ENCODE measurements around the gene AK3.

AK3 gene

GRCh38 chr9:4725706-4726442 lies 15.1 kb downstream of the AK3 start:
- Histone ChIP-seq H3K9me3 (ENCODE audit: severe bottlenecking) (no peaks in the 10 kb centered on the region), H3K27me3 (ENCODE audit: insufficient read depth, poor library complexity, severe bottlenecking) (no peaks in the 10 kb centered on the region), H3K36me3 (ENCODE audit: low read depth) (peaks cover 23% of the 10 kb centered on the region), H3K4me1 (ENCODE audit: insufficient read depth, poor library complexity, severe bottlenecking) (no peaks in the 10 kb centered on the region), H3K27ac (ENCODE audit: poor library complexity, severe bottlenecking) (no peak overlapping the region), H3K4me3 (ENCODE audit: severe bottlenecking) (no peak overlapping the region)
- ATAC-seq (ENCODE audit: low read depth), result no peak
- no peak for DNase-seq (ENCODE audit: low spot score)
- TF ChIP-seq CTCF (IDR thresholded peaks at IDR 0.05; ENCODE audit: poor library complexity, severe bottlenecking), result no peak

DNA sequence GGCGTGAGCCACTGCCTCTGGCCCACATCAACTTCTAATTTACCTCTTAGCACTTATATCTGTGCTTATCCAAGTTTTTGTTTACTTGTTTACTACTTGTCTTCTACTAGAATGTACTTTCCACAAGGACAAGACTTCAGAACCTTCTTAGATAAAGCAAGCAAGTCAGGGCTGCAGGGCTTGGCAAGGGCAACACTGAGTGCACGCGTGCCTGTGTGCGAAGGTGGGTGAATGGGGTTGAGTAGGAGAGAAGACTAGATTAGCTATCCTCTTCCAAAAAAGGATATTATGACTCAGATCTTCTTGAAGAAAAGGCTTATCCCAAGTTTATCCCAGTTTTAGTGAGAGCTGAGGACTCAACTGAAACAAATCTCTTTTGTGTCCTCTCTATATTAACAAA lies 19.3 kb downstream of the AK3 start:
- Histone ChIP-seq H3K9me3 (ENCODE audit: severe bottlenecking) (no peaks in the 10 kb centered on the region), H3K4me3 (ENCODE audit: severe bottlenecking) (no peak overlapping the region), H3K36me3 (ENCODE audit: low read depth) (peaks cover 50% of the 10 kb centered on the region), H3K27me3 (ENCODE audit: insufficient read depth, poor library complexity, severe bottlenecking) (no peaks in the 10 kb centered on the region), H3K27ac (ENCODE audit: poor library complexity, severe bottlenecking) (no peak overlapping the region), H3K4me1 (ENCODE audit: insufficient read depth, poor library complexity, severe bottlenecking) (no peaks in the 10 kb centered on the region)
- ATAC-seq (ENCODE audit: low read depth) (no peak), DNase-seq (ENCODE audit: low spot score) (no peak)
- no peak for TF ChIP-seq CTCF (IDR thresholded peaks at IDR 0.05; ENCODE audit: poor library complexity, severe bottlenecking)

DNA sequence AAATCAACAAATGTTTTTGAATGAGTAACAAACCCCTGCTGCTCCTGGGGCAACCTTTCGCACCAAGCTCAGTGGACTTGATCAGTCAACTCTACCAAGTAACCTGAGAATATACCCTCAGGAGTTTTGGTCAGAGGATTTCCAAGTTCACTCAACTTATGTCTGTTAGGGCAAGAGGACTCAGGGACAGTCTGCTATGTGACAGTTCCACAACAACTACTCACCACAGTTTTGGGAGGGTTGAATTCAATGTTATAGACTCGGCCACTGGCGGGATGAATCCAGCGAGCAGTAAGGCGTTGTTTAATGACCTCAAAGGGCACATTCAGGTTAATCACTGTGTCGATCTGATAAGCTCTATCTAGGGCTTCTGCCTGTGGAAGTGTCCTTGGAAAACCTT lies 22.1 kb downstream of the AK3 start:
- no peak for TF ChIP-seq CTCF (IDR thresholded peaks at IDR 0.05; ENCODE audit: poor library complexity, severe bottlenecking)
- DNase-seq (ENCODE audit: low spot score), result no peak
- Histone ChIP-seq H3K27ac (ENCODE audit: poor library complexity, severe bottlenecking) (no peak overlapping the region), H3K27me3 (ENCODE audit: insufficient read depth, poor library complexity, severe bottlenecking) (no peaks in the 10 kb centered on the region), H3K9me3 (ENCODE audit: severe bottlenecking) (no peaks in the 10 kb centered on the region), H3K4me1 (ENCODE audit: insufficient read depth, poor library complexity, severe bottlenecking) (no peaks in the 10 kb centered on the region), H3K36me3 (ENCODE audit: low read depth) (peaks cover 63% of the 10 kb centered on the region), H3K4me3 (ENCODE audit: severe bottlenecking) (no peak overlapping the region)
- no peak for ATAC-seq (ENCODE audit: low read depth)

GRCh38 chr9:4717815-4718214 lies 23.2 kb downstream of the AK3 start:
- H3K4me1 ChIP-seq (ENCODE audit: insufficient read depth, poor library complexity, severe bottlenecking), result no peaks in the 10 kb centered on the region
- no peak overlapping the region for H3K27ac ChIP-seq (ENCODE audit: poor library complexity, severe bottlenecking)
- DNase-seq (ENCODE audit: low spot score) (no peak), ATAC-seq (ENCODE audit: low read depth) (no peak)
- no peaks in the 10 kb centered on the region for H3K9me3 ChIP-seq (ENCODE audit: severe bottlenecking)
- no peak overlapping the region for H3K4me3 ChIP-seq (ENCODE audit: severe bottlenecking)
- H3K36me3 ChIP-seq (ENCODE audit: low read depth), result peaks cover 57% of the 10 kb centered on the region
- TF ChIP-seq CTCF (IDR thresholded peaks at IDR 0.05; ENCODE audit: poor library complexity, severe bottlenecking), result no peak
- H3K27me3 ChIP-seq (ENCODE audit: insufficient read depth, poor library complexity, severe bottlenecking), result no peaks in the 10 kb centered on the region

- H3K27ac ChIP-seq (ENCODE audit: poor library complexity, severe bottlenecking), result no peak overlapping the region
- H3K9me3 ChIP-seq (ENCODE audit: severe bottlenecking), result no peaks in the 10 kb centered on the region
- H3K36me3 ChIP-seq (ENCODE audit: low read depth), result peaks cover 66% of the 10 kb centered on the region
- H3K4me1 ChIP-seq (ENCODE audit: insufficient read depth, poor library complexity, severe bottlenecking), result no peaks in the 10 kb centered on the region
- DNase-seq (ENCODE audit: low spot score), result no peak
- no peak for ATAC-seq (ENCODE audit: low read depth)
- no peak for TF ChIP-seq CTCF (IDR thresholded peaks at IDR 0.05; ENCODE audit: poor library complexity, severe bottlenecking)
- no peaks in the 10 kb centered on the region for H3K27me3 ChIP-seq (ENCODE audit: insufficient read depth, poor library complexity, severe bottlenecking)
- H3K4me3 ChIP-seq (ENCODE audit: severe bottlenecking), result no peak overlapping the region
Measured at GRCh38 chr9:4716163-4716562, 24.8 kb downstream of the AK3 start.

Data from RWPE2 (cell line).